A549 (cell line): ENCODE data around the gene CIAO3. TPM values are rescaled to one million over a fixed set of nuclear protein-coding genes. Genes with fewer than 3 reads are reported as not detected.

Experiments used
- ATAC-seq, 2 experiments: fragments of 200-7000 bp in 1 of 2; fragments of >200 bp in 1 of 2; cut with Nextera tagmentation in 1 of 2; cut with Tn5 transposase in 1 of 2; 3 replicates each; pipeline versions ENCODE4 v1.8.0 to v1.9.1; 2018 to 2020; ENCODE audit warnings: mild to moderate bottlenecking in 1 of 2, moderate library complexity in 1 of 2
- CTCF ChIA-PET: fragments of 300-600 bp; sonication (Branson Sonifier 250); formaldehyde crosslinking; extraction: SDS; loops from one replicate; lab custom pipeline; 2021; ENCODE audit warnings: antibody characterized with exemption, inconsistent platforms; lab: Yijun Ruan, JAX
- POLR2A ChIA-PET: fragments of 350-600 bp; formaldehyde crosslinking; extraction: SDS; loops from one replicate; lab custom pipeline; 2021; ENCODE audit warnings: antibody characterized with exemption, inconsistent platforms; lab: Yijun Ruan, JAX
- DNase-seq, 2 experiments: peaks; one replicate each; pipeline versions ENCODE4 v3.0.0 to v3.0.0-alpha.2; 2011 to 2016; ENCODE audit warnings: low read depth in 1 of 2, low spot score in 1 of 2
- FAIRE-seq: peaks from 2 replicates; lab custom pipeline; 2011; peaks lifted over from hg19 to GRCh38; lab: Jason Lieb, UNC
- H3K27ac ChIP-seq, 2 experiments: fragments of >200 bp; sonication (Bioruptor Twin); formaldehyde crosslinking; 3 replicates each; pipeline ENCODE4 v1.5.1; 2016 to 2017
- H3K4me1 ChIP-seq: fragments of >200 bp; sonication (Bioruptor Twin); formaldehyde crosslinking; 3 replicates; pipeline ENCODE4 v1.6.1; 2016
- H3K4me2 ChIP-seq: fragments of >200 bp; sonication (Bioruptor Twin); formaldehyde crosslinking; 3 replicates; pipeline ENCODE4 v1.6.1; 2016
- H3K4me3 ChIP-seq: fragments of >200 bp; sonication (Bioruptor Twin); formaldehyde crosslinking; 3 replicates; pipeline ENCODE4 v1.5.1; 2016
- H3K9me3 ChIP-seq: fragments of >200 bp; sonication (Bioruptor Twin); formaldehyde crosslinking; 3 replicates; pipeline ENCODE4 v1.6.1; 2016
- BCL3 ChIP-seq: fragments of >200 bp; sonication (Bioruptor Twin); formaldehyde crosslinking; IDR thresholded peaks from 3 replicates; pipeline ENCODE4 v1.6.1; 2016
- CBX8 ChIP-seq: fragments of 200-600 bp; sonication (generic); IDR thresholded peaks from 2 replicates; pipeline ENCODE4 v1.6.1; 2016
- EP300 ChIP-seq, 2 experiments: fragments of >200 bp; sonication (Bioruptor Twin); formaldehyde crosslinking; IDR thresholded peaks; 2 replicates in 1 of 2; 3 replicates in 1 of 2; pipeline ENCODE4 v1.6.1; 2016 to 2017
- FOSL2 ChIP-seq, 2 experiments: fragments of 450-650 bp in 1 of 2; fragments of >200 bp in 1 of 2; sonication (Bioruptor Twin) in 1 of 2; formaldehyde crosslinking; IDR thresholded peaks; 2 replicates each; pipeline versions ENCODE4 v1.5.0 to v1.6.1; 2016 to 2020; ENCODE audit warnings: mild to moderate bottlenecking in 1 of 2, moderate library complexity in 1 of 2
- HES2 ChIP-seq: fragments of >200 bp; sonication (Bioruptor Twin); formaldehyde crosslinking; IDR thresholded peaks from 2 replicates; pipeline ENCODE4 v1.6.1; 2016
- HOXB5 ChIP-seq: fragments of 250-450 bp; sonication (Bioruptor Pico); IDR thresholded peaks from 2 replicates; pipeline ENCODE4 v1.5.0; 2020; ENCODE audit warnings: mild to moderate bottlenecking, moderate library complexity
- JUN ChIP-seq, 2 experiments: fragments of >200 bp; sonication (Bioruptor Twin); formaldehyde crosslinking; IDR thresholded peaks; 2 replicates in 1 of 2; 3 replicates in 1 of 2; pipeline ENCODE4 v1.6.1; 2016 to 2017
- JUNB ChIP-seq: fragments of >200 bp; sonication (Bioruptor Twin); formaldehyde crosslinking; IDR thresholded peaks from 2 replicates; pipeline ENCODE4 v1.6.1; 2016
- MAX ChIP-seq: IDR thresholded peaks from 2 replicates; pipeline ENCODE4 v1.6.1; 2012
- PBX3 ChIP-seq: IDR thresholded peaks from 2 replicates; pipeline ENCODE4 v1.6.1; 2012
- PHF8 ChIP-seq: fragments of 200-600 bp; sonication (generic); IDR thresholded peaks from 2 replicates; pipeline ENCODE4 v1.6.1; 2016; ENCODE audit warnings: low read depth, mild to moderate bottlenecking, antibody characterized with exemption, moderate library complexity, borderline replicate concordance
- POLR2A ChIP-seq: IDR thresholded peaks from 2 replicates; pipeline ENCODE4 v1.6.1; 2012; ENCODE audit warnings: mild to moderate bottlenecking, low read length
- RFX5 ChIP-seq: fragments of 450-650 bp; IDR thresholded peaks from 2 replicates; pipeline ENCODE4 v1.7.1; 2014; ENCODE audit warnings: antibody characterized with exemption, mild to moderate bottlenecking, moderate library complexity
- TP53 ChIP-seq: fragments of 250-450 bp; sonication (Bioruptor Pico); IDR thresholded peaks from 2 replicates; pipeline ENCODE4 v1.5.0; 2021; ENCODE audit warnings: mild to moderate bottlenecking, moderate library complexity
- ZNF302 ChIP-seq: fragments of 250-450 bp; sonication (Bioruptor Pico); IDR thresholded peaks from 2 replicates; pipeline ENCODE4 v1.9.0; 2021; ENCODE audit warnings: inconsistent platforms, mild to moderate bottlenecking, moderate library complexity
- WGBS: methylation state at CpG from one replicate; pipeline ENCODE4 v1.1.6; 2017; ENCODE audit errors: missing lambda C conversion rate; 5-methylcytosine and 5-hydroxymethylcytosine counted together
- polyA plus RNA-seq, 4 experiments: library from polyadenylated mRNA; depleted of rRNA in 3 of 4; stranded (reverse); fragments of >200 nt; fragmentation: RNase III in 1 of 4; extraction: RNeasy Plus Mini Kit Qiagen cat#74134 plus additional on column Dnase treatment in 1 of 4; gene quantifications; 2 replicates in 3 of 4; 3 replicates in 1 of 4; pipeline ENCODE4 v1.2.3, GENCODE V29; 2011 to 2017

CIAO3 gene
- polyA plus RNA-seq, 2 of the 4 experiments (the other 2 are of a cell fraction) = 17.4 to 23.0 TPM

GRCh38 chr16:681746-682427 lies 58.9 kb downstream of the CIAO3 start:
- Histone ChIP-seq H3K4me3 (peak overlapping the region; percentile 74; the same call in 2 of the 3 replicates), H3K4me2 (peak overlapping the region; percentile 93), H3K4me1 (peaks cover 38% of the 10 kb centered on the region), H3K27ac (peak overlapping the region in 1 of 2 experiments; percentile 97; a peak in 1 of 6 replicates), H3K9me3 (no peaks in the 10 kb centered on the region)
- CTCF ChIA-PET = interaction anchor here (1.0 to 2.9 kb wide), 8 partner anchors 14 to 111 kb away, joined by 3 to 15 read pairs (median 5); partner anchors contain the start of gene RHOT2
- POLR2A ChIA-PET = interaction anchor here (0.6 to 2.0 kb wide), 3 partner anchors 8 to 95 kb away, joined by 5 to 12 read pairs (median 6); partner anchors contain the start of genes ANTKMT and WDR24
- DNase-seq (no peak), FAIRE-seq (no peak), ATAC-seq (no peak)
- 90% methylated on average over 24 of the region's 28 CpGs for WGBS
- TF ChIP-seq MAX (peak; percentile 37; the same call in 1 of the 2 replicates), HES2 (no peak), RFX5 (no peak), POLR2A (peak; percentile 41), ZNF302 (CRISPR knock-in tag) (no peak), BCL3 (peak; percentile 51; the same call in 2 of the 3 replicates), PBX3 (peak; percentile 37; the same call in 1 of the 2 replicates), FOSL2 (IDR thresholded peaks at IDR 0.05) (no peak), FOSL2 (CRISPR knock-in tag; IDR thresholded peaks at IDR 0.05) (no peak)

GRCh38 chr16:680967-681745 lies 59.6 kb downstream of the CIAO3 start:
- H3K4me1 ChIP-seq = peaks cover 38% of the 10 kb centered on the region
- DNase-seq (peak in 1 of 2 experiments; percentile 69), ATAC-seq (peak in 1 of 2 experiments; percentile 2; a peak in 3 of 6 replicates), FAIRE-seq (no peak)
- WGBS = 44% methylated on average over 30 of the region's 44 CpGs
- POLR2A ChIA-PET = interaction anchor here (0.6 to 2.0 kb wide), 5 partner anchors 9 to 94 kb away, joined by 3 to 12 read pairs (median 5); partner anchors contain the start of genes ANTKMT and WDR24
- CTCF ChIA-PET = interaction anchor here (0.7 to 2.9 kb wide), 11 partner anchors 14 to 111 kb away, joined by 3 to 15 read pairs (median 4); partner anchors contain the start of gene RHOT2
- no peaks in the 10 kb centered on the region for H3K9me3 ChIP-seq
- H3K27ac ChIP-seq = peak overlapping the region; percentile 84 to 97
- H3K4me3 ChIP-seq = peak overlapping the region; percentile 74
- H3K4me2 ChIP-seq = peak overlapping the region; percentile 93
- TF ChIP-seq ZNF302 (CRISPR knock-in tag) (no peak), JUNB (no peak), PHF8 (0 out of 2 replicates have a peak, but pooled peaks have one; percentile 0), CBX8 (no peak), HOXB5 (CRISPR knock-in tag) (no peak), JUN (IDR thresholded peaks at IDR 0.05) (peak in 1 of 2 experiments; percentile 44; a peak in 4 of 5 replicates), PBX3 (0 out of 2 replicates have a peak, but pooled peaks have one; percentile 19), MAX (peak; percentile 49; the same call in 1 of the 2 replicates), TP53 (CRISPR knock-in tag) (no peak), EP300 (IDR thresholded peaks at IDR 0.05) (no peak)
